ENCODE measurements around the gene OR2C3.

DNA sequence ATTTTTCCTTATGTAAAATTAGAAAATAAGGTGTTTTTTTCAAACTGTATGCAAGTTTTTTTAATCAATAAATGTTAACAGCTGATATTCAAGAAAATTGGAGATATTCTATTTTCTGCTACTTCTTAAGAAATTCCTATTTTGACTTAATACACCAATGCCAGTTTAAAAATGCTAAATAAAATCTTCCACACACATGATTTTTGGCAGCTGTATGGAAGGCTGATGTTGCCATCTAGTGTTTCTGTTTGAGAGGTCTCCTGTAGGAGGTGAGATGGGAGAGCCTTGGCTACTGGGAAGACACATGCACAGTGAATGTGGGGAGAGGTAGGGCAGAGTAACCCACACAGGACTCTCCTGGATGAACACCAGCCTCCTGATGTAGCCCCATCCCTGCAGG is 49.2 kb downstream of the OR2C3 start:
- TF ChIP-seq, protein P1, sequence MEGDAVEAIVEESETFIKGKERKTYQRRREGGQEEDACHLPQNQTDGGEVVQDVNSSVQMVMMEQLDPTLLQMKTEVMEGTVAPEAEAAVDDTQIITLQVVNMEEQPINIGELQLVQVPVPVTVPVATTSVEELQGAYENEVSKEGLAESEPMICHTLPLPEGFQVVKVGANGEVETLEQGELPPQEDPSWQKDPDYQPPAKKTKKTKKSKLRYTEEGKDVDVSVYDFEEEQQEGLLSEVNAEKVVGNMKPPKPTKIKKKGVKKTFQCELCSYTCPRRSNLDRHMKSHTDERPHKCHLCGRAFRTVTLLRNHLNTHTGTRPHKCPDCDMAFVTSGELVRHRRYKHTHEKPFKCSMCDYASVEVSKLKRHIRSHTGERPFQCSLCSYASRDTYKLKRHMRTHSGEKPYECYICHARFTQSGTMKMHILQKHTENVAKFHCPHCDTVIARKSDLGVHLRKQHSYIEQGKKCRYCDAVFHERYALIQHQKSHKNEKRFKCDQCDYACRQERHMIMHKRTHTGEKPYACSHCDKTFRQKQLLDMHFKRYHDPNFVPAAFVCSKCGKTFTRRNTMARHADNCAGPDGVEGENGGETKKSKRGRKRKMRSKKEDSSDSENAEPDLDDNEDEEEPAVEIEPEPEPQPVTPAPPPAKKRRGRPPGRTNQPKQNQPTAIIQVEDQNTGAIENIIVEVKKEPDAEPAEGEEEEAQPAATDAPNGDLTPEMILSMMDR (IDR thresholded peaks at IDR 0.05) = no peak
- no peak for TF ChIP-seq POLR2A (IDR thresholded peaks at IDR 0.05)
